ENCODE results near the gene CRPPA.
"Not testable (repeated sequence)": the region's sequence is repeated elsewhere in the genome, so short reads cannot be mapped to it uniquely, and the experiment has no call there.

Gene CRPPA

DNA sequence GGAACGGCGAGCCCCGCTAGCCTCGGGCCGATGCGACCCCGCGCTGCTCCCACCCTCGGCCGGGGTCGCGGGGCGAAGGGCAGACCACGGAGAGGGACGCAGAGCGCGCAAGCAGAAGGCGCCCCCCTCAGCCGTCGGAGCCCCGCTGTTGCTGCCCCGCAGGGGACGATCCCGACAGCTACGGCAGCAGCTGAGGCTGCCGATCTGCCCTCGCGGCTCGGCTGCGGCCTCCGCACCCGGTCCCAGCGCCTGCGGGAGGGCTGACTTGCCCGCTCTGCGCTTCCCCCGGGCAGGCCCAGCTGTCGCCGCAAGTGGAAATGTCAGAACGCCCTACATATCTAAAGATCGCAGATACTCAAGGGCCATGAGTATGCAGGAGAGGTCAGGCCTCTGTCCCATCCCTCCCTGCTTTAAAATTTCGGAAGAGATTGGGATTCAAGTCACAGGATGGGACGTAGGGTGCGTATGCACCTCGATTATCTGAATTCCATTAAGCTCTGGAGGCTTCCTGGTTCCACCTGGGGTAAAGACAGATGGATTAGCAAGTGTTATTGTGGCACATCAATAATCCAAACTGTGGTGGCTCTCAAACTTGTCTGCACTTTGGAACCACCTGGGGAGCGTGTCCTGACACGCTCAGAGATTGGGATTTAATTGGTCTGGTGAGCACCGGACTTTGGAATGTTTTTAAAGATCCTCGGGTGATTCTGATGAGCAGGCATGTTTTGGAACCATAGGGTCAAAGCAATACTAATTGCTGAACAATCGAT lies at the start of gene CRPPA:
TSS of gene CRPPA (minus strand) at position 206 of the 770 bp plus-strand sequence. CDS start 216 bp downstream, outside the sequence.
- peak within 1 kb of the TSS; percentile 89 for H3K27ac ChIP-seq
- DNase-seq (ENCODE audit: low read depth, low spot score): peak; percentile 44

DNA sequence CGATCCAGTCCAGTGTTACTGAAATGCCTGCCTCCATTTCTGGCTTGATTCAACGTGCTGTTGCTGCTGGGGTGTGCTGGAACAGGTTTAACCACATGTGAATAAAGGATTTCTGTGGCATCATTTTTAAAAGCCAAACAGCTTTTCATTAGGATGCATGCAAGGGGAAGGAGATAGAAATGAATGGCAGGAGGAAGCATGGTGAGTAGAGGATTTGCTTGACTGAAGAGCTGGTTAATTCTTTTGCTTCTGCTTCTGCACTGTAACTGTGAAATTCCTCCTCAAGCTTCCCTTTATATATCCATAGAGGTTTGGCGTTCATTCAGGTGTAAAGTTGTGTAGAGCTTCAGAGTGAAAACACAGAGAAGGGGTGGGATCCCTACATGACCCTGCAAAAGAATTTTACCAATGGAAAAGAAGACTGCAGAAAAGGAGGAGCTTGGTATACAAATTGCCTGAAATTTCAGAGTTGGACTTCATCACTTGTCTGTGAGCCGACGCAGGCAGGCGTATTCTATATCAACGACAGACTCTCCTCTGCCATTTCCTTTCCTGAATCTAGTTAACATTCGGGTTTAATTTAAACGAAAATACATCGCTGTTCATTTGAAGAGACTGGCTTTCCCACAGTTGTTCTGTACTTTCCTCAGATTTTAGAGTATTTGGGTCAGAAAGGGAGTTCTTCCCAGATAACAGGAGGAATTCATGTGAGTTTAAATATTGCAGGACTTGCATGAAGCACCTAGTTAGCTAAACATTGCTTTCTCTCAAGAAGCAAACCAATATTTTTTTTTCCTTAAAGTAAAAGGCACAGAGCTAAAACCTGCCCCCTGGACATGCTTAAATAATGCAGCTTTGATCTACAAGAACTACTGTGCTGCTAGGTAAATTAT lies 44.4 kb upstream of the CRPPA start, which contains the start of gene SOSTDC1:
TSS of gene SOSTDC1 (minus strand) at position 270 of the 893 bp plus-strand sequence. CDS start at position 200, 70 bp downstream.
- peak; percentile 5 for DNase-seq (ENCODE audit: low read depth, low spot score)
- H3K27ac ChIP-seq: peak within 1 kb of the TSS; percentile 4

DNA sequence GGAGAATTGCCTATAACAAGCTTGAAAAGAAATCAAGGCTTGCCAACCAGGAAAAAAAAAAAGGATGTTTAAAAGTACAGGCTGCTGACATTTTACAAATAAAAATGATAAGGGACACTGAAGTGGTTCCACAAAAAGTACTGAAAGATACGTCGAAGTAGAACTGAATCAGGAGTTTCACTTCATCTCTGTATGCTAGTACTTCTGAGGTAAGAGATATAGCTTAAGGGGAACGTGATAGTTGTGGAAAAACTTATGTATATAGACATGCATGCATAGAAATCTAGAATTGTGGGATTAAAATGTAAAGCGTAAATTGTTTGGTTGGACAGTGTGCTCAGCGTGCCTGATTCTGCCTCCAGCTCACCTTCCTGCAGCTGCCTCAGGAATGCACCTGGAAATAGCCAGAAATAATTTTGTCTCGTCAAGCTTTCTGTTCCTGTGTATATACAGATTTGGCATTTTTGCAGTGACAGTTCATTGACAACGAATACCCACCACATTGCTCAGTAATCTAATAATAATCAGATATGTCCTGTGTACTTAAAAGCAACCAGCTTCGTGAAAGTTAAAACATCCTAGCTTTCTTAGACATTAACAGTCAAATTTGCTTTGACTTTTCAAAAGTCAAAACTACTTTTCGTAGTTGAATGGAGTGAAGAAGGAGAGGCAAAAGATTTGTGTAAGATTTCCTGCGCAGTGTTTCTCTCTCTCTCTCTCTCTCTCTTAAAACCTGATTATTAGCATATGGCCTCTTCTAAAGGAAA lies 42.8 kb upstream of the CRPPA start:
- DNase-seq (ENCODE audit: low read depth, low spot score): no peak
- H3K27ac ChIP-seq: no peak overlapping the region

DNA sequence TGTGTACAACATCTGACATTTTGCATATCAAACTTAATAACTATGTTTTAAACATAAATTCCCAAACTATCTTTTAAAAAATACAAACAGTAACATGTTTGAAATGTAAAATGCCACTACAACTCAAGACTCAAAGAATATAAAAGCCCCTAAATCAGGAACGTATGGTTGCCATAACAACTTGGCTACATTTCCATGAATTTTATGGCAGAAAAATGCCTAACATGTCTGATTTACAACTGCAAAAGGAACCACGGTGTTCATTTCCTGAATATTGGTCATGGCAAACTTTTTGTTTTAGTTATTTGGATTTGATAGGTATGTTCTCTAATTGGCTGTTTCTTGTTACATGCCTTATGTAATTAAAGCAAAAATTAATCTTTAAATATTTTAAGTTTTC lies 42.2 kb upstream of the CRPPA start:
- DNase-seq (ENCODE audit: low read depth, low spot score): no peak
- H3K27ac ChIP-seq: no peak overlapping the region

DNA sequence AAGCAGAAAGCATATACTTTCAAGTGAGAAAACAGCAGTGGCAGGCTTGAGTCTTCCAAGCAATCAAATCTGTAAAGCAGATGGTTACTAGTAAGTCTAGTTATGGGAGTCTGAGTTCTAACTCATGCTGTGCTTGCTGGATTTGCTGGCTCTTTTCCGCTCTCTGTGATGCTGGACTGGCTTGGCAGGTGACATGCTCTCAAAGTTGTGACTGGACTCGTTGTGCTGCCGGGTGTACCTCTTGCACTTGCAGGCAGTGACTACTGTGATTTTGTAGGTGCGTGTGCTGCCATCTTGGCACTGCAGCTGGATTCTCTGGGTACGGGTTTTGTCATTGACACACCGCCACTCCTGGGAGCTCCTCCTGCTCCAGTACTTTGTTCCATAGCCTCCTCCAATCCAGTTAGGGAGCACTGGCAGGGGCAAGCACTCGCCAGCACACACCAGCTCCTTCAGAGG lies 41.1 kb upstream of the CRPPA start:
- no peak for DNase-seq (ENCODE audit: low read depth, low spot score)
- H3K27ac ChIP-seq: no peak overlapping the region

DNA sequence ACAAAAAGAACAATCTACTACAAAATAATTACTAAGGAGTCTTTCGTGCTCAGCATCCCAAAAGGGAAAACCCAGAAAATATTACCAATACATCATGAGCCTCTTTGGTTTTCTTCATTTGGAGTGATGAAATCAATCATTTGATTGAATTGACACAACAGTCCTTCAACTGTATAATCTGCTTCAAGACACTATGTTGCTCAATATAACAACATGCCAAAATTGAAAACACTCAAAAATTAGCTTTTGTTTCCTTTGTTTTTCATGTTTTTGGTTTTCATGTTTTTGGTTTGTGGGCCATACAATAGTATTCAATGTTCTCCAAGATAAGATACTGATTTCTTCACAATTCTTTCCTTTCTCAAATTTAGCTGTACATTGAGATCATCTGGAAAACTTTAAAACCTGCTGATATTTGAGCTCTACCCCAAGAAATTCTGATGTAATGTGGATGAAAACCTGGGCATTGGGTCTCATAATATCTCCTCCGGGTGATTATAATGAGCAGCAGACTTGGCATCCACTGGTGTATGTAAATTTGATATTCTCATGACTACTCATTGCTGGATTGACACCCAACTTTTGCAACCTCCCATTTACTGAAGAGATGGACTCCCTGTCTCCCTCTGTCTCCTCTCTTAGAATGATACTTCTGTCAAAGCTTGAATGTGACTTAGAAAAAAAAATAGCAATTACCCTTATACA lies 39.6 kb upstream of the CRPPA start:
- no peak overlapping the region for H3K27ac ChIP-seq

GRCh38 chr7:16456303-16456702 lies 35.0 kb upstream of the CRPPA start:
- not testable (repeated sequence) for DNase-seq (ENCODE audit: low read depth, low spot score); H3K27ac ChIP-seq

More for the DNA sequence above, 39.6 kb upstream of the CRPPA start:
- DNase-seq (ENCODE audit: low read depth, low spot score): no peak

GRCh38 chr7:16455591-16455990 lies 34.3 kb upstream of the CRPPA start:
- no peak overlapping the region for H3K27ac ChIP-seq
- no peak for DNase-seq (ENCODE audit: low read depth, low spot score)

DNA sequence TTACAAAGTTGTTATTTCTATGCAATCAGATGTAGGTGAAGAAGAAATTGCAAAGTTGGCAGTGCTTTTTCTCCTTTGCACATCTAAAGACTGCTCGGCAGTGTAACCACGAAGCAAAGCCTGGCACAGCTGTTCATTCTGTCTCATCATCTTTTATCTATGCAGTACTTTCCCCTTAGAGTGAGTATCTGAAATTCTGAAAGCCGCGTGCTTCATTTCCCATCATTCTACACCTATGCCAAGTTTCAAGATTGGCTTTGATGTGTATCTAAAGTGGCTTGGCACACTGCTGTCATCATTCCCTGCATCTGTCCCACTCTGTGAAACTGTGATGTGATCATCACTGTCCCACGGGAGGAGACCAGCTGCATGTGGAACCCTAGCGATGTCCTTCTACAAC lies 29.0 kb upstream of the CRPPA start:
- no peak overlapping the region for H3K27ac ChIP-seq
- DNase-seq (ENCODE audit: low read depth, low spot score): no peak

GRCh38 chr7:16447876-16448275 lies 26.5 kb upstream of the CRPPA start:
- DNase-seq (ENCODE audit: low read depth, low spot score): no peak
- no peak overlapping the region for H3K27ac ChIP-seq

DNA sequence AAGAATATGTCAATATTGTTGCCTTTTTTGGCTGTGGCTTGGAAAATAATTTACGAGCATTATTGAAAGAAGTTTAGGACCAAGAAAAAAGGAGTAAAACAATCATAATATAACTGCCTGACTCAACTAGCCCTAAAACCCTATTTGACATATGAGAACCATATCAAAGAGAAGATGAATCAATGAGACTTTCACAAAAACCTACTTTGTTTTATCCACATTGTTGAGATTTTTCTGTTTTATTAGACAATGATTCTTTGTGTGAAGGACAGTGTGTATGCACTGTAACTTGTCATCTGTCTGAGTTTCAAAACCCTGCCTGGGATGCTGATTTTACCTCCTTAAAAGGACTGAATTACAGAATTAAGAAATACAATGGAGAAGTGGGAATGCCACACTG lies 25.2 kb upstream of the CRPPA start:
- no peak for DNase-seq (ENCODE audit: low read depth, low spot score)
- H3K27ac ChIP-seq: no peak overlapping the region

DNA sequence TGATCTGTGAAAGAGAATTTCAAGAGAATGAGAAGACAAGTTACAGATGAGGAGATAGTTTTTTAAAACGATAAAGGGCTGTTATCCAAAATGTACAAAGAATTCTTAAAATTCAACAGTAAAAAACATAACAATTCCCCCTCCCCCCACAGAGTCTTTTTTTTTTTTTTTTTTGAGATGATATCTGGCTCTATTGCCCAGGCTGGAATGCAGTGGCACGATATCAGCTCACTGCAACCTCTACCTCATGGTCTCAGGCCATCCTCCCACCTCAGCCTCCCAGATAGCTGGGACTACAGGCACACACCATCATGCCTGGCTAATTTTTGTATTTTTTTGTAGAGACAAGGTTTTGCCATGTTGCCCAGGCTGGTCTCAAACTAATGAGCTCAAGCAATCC lies 22.5 kb upstream of the CRPPA start:
- DNase-seq (ENCODE audit: low read depth, low spot score); H3K27ac ChIP-seq: not testable (repeated sequence)

GRCh38 chr7:16438988-16439387 lies 17.6 kb upstream of the CRPPA start:
- H3K27ac ChIP-seq: no peak overlapping the region
- no peak for DNase-seq (ENCODE audit: low read depth, low spot score)

- no peak for DNase-seq (ENCODE audit: low read depth, low spot score)
- no peak overlapping the region for H3K27ac ChIP-seq
These were observed 15.0 kb upstream of the CRPPA start for GRCh38 chr7:16436306-16436705.

DNA sequence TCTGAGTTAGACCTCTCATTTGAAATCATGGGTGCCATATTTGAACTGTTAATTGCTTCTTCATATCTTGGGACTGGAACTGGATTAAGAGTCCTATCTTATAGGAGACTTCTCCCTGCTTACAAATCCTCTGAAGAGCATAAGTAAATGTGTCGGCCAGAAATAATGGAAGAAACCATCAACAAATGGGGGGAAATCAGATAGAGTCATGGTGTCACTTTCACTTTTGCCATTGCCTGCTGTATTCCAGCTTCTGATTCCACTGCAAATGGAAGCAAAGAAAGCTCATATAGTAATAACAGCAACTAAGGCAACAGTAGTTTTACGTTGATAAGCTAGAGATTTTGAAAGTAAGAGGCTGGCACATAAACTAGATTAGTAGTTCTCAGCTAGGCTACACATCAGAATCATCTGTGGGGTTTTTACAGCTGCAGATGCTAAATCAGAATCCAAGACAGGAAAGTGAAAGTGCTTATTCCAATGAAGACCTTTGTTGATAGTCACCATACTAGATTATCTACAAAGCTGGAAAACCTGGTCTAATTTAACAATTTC lies 12.3 kb upstream of the CRPPA start:
- H3K27ac ChIP-seq: no peak overlapping the region
- DNase-seq (ENCODE audit: low read depth, low spot score): no peak

DNA sequence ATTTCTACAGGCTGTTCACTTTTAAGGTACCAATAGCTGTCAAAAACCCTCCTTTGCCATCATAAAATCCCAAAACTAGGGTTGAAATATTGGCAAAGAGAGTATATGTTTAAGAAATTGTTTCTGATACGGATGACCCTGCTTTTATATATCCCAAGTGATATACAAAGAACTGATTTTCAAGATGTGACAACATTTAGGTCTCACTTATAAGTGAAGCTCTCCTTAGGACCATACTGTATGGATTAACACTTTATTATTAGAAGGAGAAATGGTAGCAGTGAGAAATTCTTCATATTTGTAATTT lies 11.0 kb upstream of the CRPPA start:
- DNase-seq (ENCODE audit: low read depth, low spot score): no peak
- no peak overlapping the region for H3K27ac ChIP-seq

DNA sequence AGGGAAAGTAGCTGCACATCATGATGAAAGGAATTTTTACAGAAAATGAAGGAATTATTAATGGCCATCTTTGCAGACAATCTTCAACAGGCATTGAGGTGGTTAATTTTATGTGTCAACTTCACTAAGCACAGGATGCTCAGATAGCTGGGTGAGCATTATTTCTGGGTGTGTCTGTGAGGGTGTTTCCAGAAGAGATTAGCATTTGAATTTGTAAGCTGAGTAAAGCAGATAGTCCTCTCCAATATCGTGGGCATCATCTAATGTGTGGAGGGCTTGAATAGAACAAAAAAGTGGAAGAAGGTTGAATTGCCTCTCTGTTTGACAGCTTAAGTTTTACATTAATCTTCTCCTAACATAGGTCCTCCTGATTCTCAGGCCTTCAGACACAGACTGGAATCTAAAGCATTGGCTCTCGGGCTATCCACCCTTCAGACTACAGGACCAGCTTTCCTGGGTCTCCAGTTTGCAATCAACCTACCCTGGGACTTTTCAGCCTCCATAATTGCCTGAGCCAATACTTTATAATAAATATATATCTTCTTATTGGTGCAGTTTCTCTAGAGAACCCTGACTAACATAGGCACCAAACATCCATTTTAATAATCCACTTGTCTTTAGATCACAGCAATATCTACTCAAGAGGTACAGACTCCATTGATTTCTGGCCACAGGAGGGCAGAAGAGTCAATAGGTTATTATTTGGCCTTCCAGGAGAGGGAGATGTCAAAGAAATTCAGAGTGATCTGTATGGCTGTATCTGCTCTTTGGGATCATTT lies 10.5 kb upstream of the CRPPA start:
- H3K27ac ChIP-seq: no peak overlapping the region
- no peak for DNase-seq (ENCODE audit: low read depth, low spot score)

DNA sequence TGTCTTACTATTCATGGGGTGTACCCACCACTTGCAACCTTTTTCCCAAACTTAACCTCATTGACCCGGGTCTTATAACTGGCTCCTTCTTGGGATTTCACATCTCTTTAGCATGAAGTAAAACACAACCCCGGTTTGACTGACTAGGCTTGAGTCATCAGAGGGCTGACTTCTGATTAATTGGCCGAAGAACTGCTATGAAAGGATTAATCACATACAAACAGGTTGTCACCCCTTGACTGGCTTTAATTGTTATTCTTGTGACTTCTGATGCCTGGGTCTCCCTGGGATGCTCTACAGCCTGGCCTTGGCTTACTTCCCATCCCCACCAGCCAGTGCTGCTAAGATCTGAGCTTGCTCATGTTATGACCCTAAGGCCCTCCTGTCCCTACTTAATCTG lies 8.8 kb upstream of the CRPPA start:
- no peak overlapping the region for H3K27ac ChIP-seq
- no peak for DNase-seq (ENCODE audit: low read depth, low spot score)

DNA sequence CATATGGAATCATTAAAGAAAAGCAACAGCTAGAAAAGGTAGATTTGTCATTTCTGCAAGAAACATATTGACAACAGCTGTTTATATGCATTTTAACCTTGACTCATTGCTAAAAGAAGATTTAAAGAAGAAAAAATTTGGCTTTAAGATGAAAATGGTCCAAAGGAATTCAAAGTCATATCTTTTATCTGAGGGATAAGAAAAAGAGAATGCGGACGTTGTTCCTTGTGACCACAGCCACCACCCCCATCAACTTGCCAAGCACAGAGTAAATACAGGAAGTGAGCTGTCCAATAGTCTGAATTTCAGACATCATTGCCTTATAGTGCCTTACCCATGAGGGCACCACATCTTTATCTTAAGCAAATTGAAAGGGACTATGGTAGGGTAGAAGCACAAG lies 7.3 kb upstream of the CRPPA start:
- H3K27ac ChIP-seq: no peak overlapping the region
- no peak for DNase-seq (ENCODE audit: low read depth, low spot score)

Data from epithelial cell of prostate (primary cell).